HL-60/S4 (cell line): ENCODE results near the gene TCF12.

ENCODE experiments used
- in situ Hi-C: fragments of 300-500 bp; cut with MboI; formaldehyde crosslinking; loops from 2 replicates; pipeline ENCODE4 v1.14.3; 2022; ENCODE audit warnings: low sequenced_read_pairs

The TCF12 gene

DNA sequence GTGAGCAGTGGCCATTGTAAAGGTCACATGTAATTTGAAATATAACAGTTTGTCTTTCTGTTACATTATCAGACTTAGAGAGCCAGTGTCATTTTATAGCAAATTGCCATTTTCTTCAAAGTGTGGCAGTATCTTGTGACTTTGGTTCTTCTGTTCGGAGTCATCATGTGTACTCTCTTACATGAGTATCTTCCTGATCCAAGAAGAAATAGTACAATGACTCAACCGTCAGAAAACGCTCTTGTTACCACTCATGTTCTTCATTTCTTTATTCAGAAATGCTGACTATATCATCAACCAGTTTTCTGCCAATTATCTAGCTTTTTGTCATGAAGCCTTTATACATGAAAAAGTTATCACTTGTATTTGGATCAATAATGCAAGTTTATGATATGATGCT, 364.2 kb downstream of the TCF12 start:
- in situ Hi-C loops: no loop called here

- in situ Hi-C loops: no loop called here
Measured at GRCh38 chr15:57283774-57284503, 365.5 kb downstream of the TCF12 start.

DNA sequence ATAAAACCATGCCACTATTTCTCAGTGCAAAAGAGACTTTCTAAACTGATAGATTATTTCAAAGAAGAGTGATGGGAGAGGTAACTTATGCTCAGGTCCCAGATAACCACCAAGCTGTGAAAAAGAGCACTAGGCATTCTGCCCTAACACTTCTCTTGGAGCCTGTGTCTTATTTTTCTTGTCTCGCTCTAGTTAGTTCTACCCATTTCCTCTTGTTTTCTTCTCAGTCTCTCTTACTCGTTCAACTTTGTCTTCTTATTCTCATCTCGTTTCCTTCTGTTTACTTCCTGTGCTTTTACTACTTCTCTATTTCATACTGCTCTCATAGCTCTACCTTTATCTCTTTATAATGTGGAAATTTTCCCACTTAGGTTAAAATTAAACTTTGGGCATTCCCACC, 366.1 kb downstream of the TCF12 start:
- in situ Hi-C loops: no loop called here

- in situ Hi-C loops: no loop called here
Measured at GRCh38 chr15:57285386-57285785, 366.9 kb downstream of the TCF12 start.

GRCh38 chr15:57286446-57287122, 368.1 kb downstream of the TCF12 start:
- in situ Hi-C loops: no loop called here

GRCh38 chr15:57287123-57287521, 368.7 kb downstream of the TCF12 start:
- in situ Hi-C loops: no loop called here

- in situ Hi-C loops: no loop called here
Measured at GRCh38 chr15:57288926-57289580, 370.6 kb downstream of the TCF12 start.

- in situ Hi-C loops: no loop called here
Measured at GRCh38 chr15:57290187-57290586, 371.7 kb downstream of the TCF12 start.

DNA sequence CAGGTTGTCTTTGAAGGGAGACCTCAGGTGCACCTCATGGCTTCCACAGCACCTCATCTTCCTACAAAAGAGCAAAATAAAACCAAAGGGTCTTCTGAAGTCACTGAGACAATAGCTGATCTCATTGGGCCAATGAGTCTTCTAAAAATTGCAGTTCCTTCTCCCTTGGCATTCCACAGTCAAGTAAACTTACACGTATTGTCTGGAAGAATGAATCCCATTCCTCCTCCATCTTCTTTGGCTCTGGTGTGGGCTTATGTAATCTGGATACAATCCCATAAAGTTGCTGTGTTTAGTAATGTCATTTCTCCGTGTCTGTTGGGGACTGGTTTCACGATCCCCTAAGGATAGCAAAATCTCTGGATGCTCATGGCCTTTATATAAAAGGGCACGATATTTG, 372.4 kb downstream of the TCF12 start:
- in situ Hi-C loops: no loop called here

GRCh38 chr15:57296473-57297162, 378.2 kb downstream of the TCF12 start:
- in situ Hi-C loops: no loop called here

DNA sequence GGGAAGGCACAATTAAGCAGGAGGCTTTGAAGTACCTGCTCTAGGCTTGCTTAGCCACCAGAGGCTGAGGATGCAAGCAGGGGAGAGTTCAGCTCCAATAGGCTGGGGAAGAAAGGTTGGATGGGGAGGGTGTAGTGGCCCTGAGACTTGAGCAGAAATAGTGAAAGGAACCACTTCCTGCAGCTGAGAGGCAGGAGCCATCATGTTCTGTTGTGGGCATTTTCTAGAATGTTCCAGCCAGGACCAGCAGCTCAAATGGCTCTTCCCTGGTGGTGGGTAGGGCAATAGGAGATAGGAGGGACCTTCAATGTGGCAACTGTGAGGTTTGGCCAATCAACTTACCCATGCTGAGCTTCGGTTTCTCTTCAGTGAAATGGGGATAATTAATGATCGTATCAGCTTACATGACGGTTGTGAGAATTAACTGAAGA, 378.7 kb downstream of the TCF12 start:
- in situ Hi-C loops: no loop called here

- in situ Hi-C loops: no loop called here
Measured at GRCh38 chr15:57297630-57298029, 379.2 kb downstream of the TCF12 start.

- in situ Hi-C loops: no loop called here
Measured at GRCh38 chr15:57298204-57298603, 379.8 kb downstream of the TCF12 start.

- in situ Hi-C loops: no loop called here
Measured at GRCh38 chr15:57298843-57299550, 380.6 kb downstream of the TCF12 start.

GRCh38 chr15:57301307-57301706, 382.9 kb downstream of the TCF12 start:
- in situ Hi-C loops: loop anchor here (10.0 to 25.0 kb wide), 2 partner anchors 157 to 814 kb away; no protein-coding TSS in a partner anchor

- in situ Hi-C loops: loop anchor here (10.0 to 25.0 kb wide), 2 partner anchors 158 to 815 kb away; no protein-coding TSS in a partner anchor
Measured at GRCh38 chr15:57302640-57303257, 384.3 kb downstream of the TCF12 start.

- in situ Hi-C loops: loop anchor here (10.0 to 25.0 kb wide), 2 partner anchors 160 to 818 kb away; no protein-coding TSS in a partner anchor
Measured at GRCh38 chr15:57305009-57305408, 386.6 kb downstream of the TCF12 start.

DNA sequence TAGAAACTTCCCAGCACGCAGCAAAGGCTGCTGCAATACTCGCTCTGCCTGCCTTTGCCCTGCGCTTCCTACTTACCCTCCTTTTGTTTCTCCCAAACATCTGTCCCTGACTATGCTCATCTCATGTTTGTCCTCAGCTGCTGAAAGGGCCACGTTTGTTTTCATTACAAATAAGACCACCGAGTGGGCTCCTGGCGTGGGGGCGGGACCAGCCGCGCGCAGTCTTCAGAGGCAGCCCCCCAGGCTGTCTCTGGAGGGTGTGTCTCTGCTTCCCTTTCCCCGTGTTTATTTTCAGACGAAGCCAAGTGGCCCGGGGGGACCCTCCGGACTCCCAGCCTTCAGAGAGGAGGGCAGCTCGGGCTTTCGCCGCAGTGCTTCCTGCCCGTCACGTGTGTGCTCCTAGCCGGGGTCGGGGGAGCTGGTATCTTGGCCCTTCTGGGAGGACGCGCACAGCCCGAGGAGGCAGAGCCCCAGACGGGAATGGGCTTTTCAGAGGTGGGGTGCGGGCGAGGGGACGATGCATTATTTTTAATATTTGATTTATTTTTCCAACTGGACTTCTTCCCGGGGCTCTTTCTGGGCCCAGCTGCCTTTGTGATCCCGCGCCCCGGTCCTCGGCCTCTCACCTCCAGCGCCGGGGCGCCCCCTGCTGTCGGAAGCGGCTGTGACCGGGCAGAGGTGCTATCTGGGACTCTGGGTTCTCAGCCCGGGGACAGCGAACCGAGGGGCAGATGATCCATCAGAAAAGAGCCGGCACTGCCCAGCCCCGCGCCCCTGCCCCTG, 387.9 kb downstream of the TCF12 start:
- in situ Hi-C loops: loop anchor here (10.0 to 25.0 kb wide), 2 partner anchors 162 to 819 kb away; no protein-coding TSS in a partner anchor

DNA sequence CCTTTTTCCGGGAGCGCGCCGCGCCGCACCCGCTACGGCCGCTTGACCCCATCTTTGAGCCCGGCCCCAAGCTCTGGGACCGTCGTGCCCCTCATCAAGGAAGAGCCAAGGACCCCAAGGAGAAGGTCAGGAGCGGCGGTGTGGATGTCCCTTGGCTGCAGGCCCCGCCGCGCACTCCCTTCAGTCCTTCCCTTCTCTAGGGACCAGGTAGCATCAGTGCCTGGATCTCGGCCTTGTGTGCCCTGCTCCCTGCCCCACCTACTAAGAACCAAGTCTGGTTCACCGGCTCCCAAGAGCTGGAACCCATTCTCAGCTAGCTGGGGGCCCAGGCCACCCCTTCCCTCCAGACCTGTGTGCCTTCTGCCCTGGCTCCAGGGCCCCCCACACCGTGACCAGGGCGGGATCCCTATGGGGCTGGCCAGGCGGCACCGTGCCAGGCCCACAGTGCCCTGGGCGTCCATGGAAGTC, 388.5 kb downstream of the TCF12 start:
- in situ Hi-C loops: loop anchor here (10.0 to 25.0 kb wide), 2 partner anchors 162 to 820 kb away; no protein-coding TSS in a partner anchor
